Measurements from ENCODE around the gene SPATS2. TPM values are rescaled to one million over a fixed set of nuclear protein-coding genes. Genes with fewer than 3 reads are reported as not detected.
"Not testable (repeated sequence)": the region's sequence is repeated elsewhere in the genome, so short reads cannot be mapped to it uniquely, and the experiment has no call there.

The SPATS2 gene
- total RNA-seq, 1 experiment from 2014 or later: 41.7 TPM

DNA sequence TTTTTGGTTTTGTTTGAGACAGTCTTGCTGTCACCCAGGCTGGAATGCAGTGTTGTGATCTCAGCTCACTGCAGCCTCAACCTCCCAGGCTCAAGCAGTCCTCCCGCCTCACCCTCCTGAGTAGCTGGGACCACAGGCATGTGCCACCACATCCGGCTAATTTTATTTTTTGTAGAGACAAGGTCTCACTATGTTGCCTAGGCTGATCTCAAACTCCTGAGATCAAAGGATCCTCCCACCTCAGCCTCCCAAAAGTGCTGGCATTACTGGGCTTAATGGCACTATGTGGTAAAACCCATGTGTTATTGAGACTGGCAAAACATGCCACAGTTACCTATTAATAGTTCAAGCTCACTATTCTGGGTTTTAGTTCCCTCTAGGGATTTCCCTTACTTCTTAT lies 120.3 kb downstream of the SPATS2 start:
- Histone ChIP-seq H3K9me3 (replicated peaks) (no peaks in the 10 kb centered on the region), H3K4me1 (replicated peaks) (peaks cover 60% of the 10 kb centered on the region), H3K27me3 (replicated peaks) (no peaks in the 10 kb centered on the region), H3K27ac (peak overlapping the region; percentile 83), H3K4me3 (no peak overlapping the region), H3K36me3 (peaks cover 38% of the 10 kb centered on the region)
- peak in 1 of 2 experiments; percentile 90 for DNase-seq (ENCODE audit: low read depth in 1 of 2, low spot score in 2 of 2)

DNA sequence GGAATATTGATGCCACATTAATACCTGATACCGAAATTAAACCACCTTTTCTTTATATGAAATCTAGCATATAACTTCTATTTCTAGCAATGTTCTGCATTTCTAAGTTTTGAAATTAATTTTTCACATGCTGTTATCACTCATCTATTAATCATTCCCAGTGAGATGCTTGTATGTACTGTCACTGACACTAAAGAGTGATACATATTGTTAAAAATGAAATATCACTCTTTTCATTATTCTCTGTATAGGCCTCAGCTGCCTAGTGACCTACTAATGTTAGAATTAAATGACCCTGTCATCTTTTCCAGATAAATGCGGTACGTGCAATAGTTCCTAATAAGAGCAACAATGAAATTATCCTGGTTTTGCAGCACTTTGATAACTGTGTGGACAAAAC lies 121.9 kb downstream of the SPATS2 start:
- Histone ChIP-seq H3K27me3 (replicated peaks) (no peaks in the 10 kb centered on the region), H3K4me3 (no peak overlapping the region), H3K4me1 (replicated peaks) (peaks cover 46% of the 10 kb centered on the region), H3K36me3 (peaks cover 30% of the 10 kb centered on the region), H3K9me3 (replicated peaks) (no peaks in the 10 kb centered on the region), H3K27ac (peak overlapping the region; percentile 83)
- DNase-seq (ENCODE audit: low read depth in 1 of 2, low spot score in 2 of 2): no peak

DNA sequence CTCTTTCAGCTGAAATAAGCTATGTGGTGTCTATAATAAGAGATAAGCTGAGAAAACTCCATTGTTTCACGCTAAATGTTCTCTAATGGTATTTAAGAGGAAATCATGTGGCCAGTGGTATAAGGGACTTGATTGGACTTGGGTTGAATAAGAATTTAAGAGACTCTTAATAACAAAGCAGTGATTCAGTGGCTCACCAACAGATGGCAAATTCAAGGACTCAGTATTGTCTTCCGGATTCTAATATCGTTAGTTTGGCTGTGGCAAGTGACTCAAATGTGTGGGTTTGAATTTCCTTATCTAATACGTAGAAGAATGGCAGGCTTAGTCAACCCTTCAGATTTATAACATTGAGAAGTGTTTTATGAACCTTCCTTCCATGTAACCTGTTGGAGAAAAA lies 122.5 kb downstream of the SPATS2 start:
- Histone ChIP-seq H3K27ac (peak overlapping the region; percentile 83), H3K4me3 (no peak overlapping the region), H3K9me3 (replicated peaks) (no peaks in the 10 kb centered on the region), H3K4me1 (replicated peaks) (peaks cover 46% of the 10 kb centered on the region), H3K27me3 (replicated peaks) (no peaks in the 10 kb centered on the region), H3K36me3 (peaks cover 28% of the 10 kb centered on the region)
- peak; percentile 53 to 79 for DNase-seq (ENCODE audit: low read depth in 1 of 2, low spot score in 2 of 2)

DNA sequence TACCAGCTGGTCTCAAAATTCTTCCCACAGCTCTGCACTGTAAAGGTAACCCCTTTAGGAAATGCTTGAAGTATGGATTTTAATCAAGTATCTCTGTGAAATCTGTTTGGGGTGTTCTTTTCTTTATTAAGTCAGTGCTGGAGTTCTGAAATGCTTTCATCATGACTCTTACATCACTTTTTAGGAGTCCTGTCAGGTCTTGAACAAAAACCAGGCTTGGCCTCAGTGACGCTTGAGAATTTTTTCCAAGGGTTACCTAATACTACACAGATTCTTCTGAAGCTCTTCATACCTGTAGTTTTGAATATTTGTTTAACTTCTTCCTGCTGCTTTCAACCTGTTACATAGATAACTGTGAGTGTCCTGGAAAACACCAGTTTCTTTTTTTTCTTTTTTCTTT lies 124.6 kb downstream of the SPATS2 start:
- H3K4me1 ChIP-seq (replicated peaks): peaks cover 61% of the 10 kb centered on the region
- no peaks in the 10 kb centered on the region for H3K27me3 ChIP-seq (replicated peaks)
- H3K9me3 ChIP-seq (replicated peaks): no peaks in the 10 kb centered on the region
- no peak overlapping the region for H3K4me3 ChIP-seq
- no peak for DNase-seq (ENCODE audit: low read depth in 1 of 2, low spot score in 2 of 2)
- H3K27ac ChIP-seq: no peak overlapping the region
- peaks cover 33% of the 10 kb centered on the region for H3K36me3 ChIP-seq

DNA sequence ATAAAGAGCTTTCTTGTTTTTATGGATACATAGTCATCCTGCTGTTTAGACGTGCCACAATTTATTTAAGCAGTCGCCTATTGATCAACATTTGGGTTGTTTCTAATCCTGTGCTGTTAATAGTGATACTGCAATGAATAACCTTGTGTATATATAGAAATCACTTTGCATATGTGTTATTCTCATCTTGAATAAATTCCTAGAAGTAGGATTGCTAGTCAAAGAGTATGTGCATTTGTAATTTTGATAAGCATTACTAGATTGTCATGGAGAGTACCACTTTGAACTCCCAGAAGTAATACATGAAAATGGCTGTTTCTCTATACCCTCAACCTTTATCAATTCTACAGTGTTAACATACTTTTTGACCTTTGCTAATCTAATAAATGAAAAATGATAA lies 126.6 kb downstream of the SPATS2 start:
- Histone ChIP-seq H3K4me1 (replicated peaks) (peaks cover 50% of the 10 kb centered on the region), H3K27me3 (replicated peaks) (no peaks in the 10 kb centered on the region), H3K27ac (no peak overlapping the region), H3K4me3 (no peak overlapping the region), H3K36me3 (peaks cover 33% of the 10 kb centered on the region), H3K9me3 (replicated peaks) (no peaks in the 10 kb centered on the region)
- no peak for DNase-seq (ENCODE audit: low read depth in 1 of 2, low spot score in 2 of 2)

DNA sequence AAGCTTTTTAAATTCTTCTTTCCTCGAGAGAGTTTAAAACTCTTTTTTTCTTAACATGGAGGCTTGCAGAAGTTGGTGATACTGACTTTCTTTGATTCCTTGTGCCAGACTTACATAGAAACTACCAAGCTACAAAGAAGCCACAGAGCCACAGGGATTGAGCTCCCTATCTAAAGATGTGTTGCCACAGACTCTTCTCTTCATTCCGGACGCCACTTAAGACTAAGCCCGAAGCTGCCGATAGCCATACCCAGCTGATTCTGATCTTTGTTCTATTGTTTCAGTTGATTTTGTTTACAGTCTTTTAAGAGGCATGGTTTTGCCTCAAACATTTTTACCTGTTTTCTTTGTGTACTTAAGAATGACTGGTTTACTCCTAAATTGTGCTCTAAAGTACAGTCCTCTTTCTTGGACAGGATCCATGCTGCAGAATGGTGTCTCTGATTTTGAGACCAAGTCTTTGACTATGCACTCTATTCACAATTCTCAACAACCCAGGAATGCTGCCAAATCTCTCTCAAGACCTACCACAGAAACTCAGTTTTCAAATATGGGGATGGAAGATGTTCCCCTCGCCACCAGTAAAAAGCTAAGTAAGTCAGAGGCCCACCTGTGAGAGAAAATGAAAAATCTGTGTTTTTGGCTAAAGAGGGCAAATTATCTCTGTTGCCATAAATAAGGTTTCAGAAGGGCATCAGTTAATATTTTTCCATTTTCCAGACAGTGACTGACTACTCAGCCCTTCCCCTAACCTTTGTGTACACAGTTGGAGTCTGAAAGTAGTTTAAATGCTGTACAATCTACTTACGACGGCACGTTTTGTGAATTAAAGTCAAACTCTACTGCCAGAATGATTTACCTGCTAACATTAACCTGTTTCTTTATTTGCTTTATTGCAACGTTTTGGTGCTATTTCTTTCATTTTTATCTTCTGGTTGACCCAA lies 129.4 kb downstream of the SPATS2 start:
- H3K4me1 ChIP-seq (replicated peaks): peaks cover 22% of the 10 kb centered on the region
- peak in 1 of 2 experiments; percentile 58 for DNase-seq (ENCODE audit: low read depth in 1 of 2, low spot score in 2 of 2)
- H3K27ac ChIP-seq: no peak overlapping the region
- no peaks in the 10 kb centered on the region for H3K9me3 ChIP-seq (replicated peaks)
- no peak overlapping the region for H3K4me3 ChIP-seq
- H3K36me3 ChIP-seq: peaks cover 33% of the 10 kb centered on the region
- H3K27me3 ChIP-seq (replicated peaks): no peaks in the 10 kb centered on the region

DNA sequence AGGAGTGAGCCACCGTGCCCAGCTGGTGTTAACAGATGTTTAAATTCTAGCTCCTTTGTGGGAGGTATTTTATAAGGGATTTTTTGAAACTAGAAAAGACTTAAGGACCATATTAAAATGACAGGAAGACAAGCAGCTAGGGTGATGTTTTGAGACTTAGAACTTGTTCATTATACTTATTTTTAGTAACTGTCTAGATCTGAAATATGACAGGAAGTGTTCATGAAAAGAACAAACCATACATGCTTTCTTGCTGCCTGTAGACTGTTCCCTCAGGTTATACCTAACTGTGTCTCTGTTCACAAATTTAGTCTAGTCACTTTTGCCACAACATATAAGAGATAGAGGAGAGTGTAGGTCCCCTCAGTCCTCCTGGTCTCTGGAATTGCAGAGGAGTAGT lies 134.6 kb downstream of the SPATS2 start:
- Histone ChIP-seq H3K27ac (peak overlapping the region; percentile 23), H3K4me1 (replicated peaks) (peaks cover 47% of the 10 kb centered on the region), H3K9me3 (replicated peaks) (no peaks in the 10 kb centered on the region; the same call in 1 of the 2 replicates), H3K36me3 (peaks cover 52% of the 10 kb centered on the region), H3K27me3 (replicated peaks) (no peaks in the 10 kb centered on the region), H3K4me3 (no peak overlapping the region)
- DNase-seq (ENCODE audit: low read depth in 1 of 2, low spot score in 2 of 2): no peak

DNA sequence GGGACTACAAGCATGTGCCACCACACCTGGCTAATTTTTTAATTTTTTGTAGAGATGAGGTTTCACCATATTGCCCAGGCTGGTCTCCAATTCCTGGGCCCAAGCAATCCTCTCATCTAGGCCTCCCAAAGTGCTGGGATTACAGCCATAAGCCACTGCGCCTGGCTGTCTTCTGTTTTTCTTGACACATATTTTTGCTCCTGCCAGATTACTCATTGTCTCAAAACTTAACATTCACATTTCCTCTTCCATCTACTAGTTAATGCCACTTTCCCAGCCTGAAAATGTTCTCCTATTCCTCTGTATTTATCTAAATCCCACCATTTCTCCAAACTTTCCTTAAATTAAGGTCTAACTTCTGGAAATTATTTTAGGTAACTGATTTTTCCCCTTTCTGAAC lies 135.3 kb downstream of the SPATS2 start:
- Histone ChIP-seq H3K27ac (peak overlapping the region; percentile 23), H3K27me3 (replicated peaks) (no peaks in the 10 kb centered on the region)
- no peak for DNase-seq (ENCODE audit: low read depth in 1 of 2, low spot score in 2 of 2)

DNA sequence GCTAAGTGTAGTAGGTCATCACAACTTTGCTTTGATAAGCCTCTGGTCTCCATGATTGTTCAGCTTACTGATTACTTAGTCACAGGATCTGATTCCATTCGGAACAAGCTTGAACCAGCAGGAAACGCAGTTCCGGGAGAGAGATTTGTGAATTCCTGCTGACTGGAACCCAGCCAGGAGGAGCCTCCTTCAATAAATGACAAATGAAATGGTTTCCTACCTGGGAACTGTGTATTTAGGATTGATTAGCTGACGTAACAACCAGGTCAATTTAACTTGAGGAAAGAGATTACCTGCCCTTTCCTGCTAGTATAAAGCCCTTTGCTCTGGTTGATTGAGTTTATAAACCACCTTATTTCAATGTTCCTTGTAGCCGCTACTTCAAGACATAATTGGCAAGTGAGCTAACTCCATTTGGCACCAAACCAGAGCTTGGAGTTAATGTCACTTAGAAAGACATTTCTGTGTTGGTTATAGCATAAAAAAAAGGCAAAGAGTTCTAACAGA lies 136.5 kb downstream of the SPATS2 start:
- Histone ChIP-seq H3K9me3 (replicated peaks) (no peaks in the 10 kb centered on the region; the same call in 1 of the 2 replicates), H3K27ac (peak overlapping the region; percentile 31), H3K27me3 (replicated peaks) (no peaks in the 10 kb centered on the region), H3K4me1 (replicated peaks) (peaks cover 55% of the 10 kb centered on the region), H3K36me3 (peaks cover 52% of the 10 kb centered on the region), H3K4me3 (no peak overlapping the region)
- DNase-seq (ENCODE audit: low read depth in 1 of 2, low spot score in 2 of 2): no peak

More for the DNA sequence above, 135.3 kb downstream of the SPATS2 start:
- Histone ChIP-seq H3K9me3 (replicated peaks) (no peaks in the 10 kb centered on the region; the same call in 1 of the 2 replicates), H3K4me3 (no peak overlapping the region), H3K4me1 (replicated peaks) (peaks cover 44% of the 10 kb centered on the region), H3K36me3 (peaks cover 52% of the 10 kb centered on the region)

DNA sequence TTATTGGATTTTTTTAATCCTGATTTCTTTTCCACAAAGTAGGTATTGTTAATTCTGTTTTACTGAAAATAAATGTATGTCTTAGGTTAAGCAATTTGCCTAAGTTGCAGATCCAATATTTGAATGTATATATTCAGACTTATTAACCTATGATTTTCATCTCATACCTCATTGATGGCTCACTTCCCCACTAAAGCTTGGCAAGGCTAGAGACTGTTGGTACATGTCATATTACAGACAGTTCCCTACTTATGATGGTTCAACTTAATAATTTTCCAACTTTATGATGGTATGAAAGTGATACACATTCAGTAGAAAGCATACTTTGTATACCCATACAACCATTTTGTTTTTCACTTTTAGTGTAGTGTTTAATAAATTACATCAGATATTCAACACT lies 138.4 kb downstream of the SPATS2 start:
- no peak for DNase-seq (ENCODE audit: low read depth in 1 of 2, low spot score in 2 of 2)
- H3K9me3 ChIP-seq (replicated peaks): no peaks in the 10 kb centered on the region; the same call in 1 of the 2 replicates
- H3K4me3 ChIP-seq: no peak overlapping the region
- peak overlapping the region; percentile 90 for H3K27ac ChIP-seq
- H3K4me1 ChIP-seq (replicated peaks): peaks cover 56% of the 10 kb centered on the region
- H3K36me3 ChIP-seq: peaks cover 45% of the 10 kb centered on the region
- H3K27me3 ChIP-seq (replicated peaks): no peaks in the 10 kb centered on the region

DNA sequence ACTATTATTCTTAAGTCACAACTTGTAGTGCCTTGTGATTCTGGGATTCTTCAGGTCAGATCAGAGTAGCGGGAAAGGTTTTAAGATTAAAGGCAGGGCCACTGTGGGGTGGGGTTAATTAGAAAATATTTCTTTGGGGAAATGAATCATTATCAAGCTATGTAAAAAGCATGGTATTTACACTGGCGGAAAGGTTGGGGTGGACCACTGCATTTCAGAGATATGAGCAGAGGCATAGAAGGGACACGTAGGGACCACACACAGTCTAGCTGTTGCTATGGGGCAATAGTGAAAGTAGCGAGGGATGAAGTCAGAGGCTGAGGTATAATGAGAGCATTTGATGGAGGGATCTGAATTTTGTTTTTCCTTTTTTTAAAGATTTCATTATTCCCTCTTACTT lies 139.9 kb downstream of the SPATS2 start:
- DNase-seq (ENCODE audit: low read depth in 1 of 2, low spot score in 2 of 2): peak; percentile 95 to 96
- Histone ChIP-seq H3K27ac (peak overlapping the region; percentile 90), H3K27me3 (replicated peaks) (no peaks in the 10 kb centered on the region), H3K4me3 (no peak overlapping the region), H3K4me1 (replicated peaks) (peaks cover 62% of the 10 kb centered on the region), H3K9me3 (replicated peaks) (no peaks in the 10 kb centered on the region; the same call in 1 of the 2 replicates), H3K36me3 (peaks cover 32% of the 10 kb centered on the region)

DNA sequence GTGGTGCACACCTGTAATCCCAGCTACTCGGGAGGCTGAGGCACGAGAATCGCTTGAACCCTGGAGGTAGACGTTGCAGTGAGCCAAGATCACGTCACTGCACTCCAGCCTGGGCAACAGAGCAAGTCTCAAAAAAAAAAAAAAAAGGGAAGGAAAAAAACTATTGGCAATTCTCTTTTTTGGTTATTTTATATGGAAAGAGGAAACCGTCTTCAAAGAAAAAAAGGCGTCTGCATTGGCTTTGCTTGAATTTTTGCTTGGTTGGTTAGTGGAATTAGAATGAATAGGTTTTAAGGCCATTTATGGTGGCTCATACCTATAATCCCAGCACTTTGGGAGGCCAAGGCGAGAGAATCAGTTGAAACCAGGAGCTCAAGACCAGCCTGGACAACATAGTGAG lies 142.4 kb downstream of the SPATS2 start:
- DNase-seq (ENCODE audit: low read depth in 1 of 2, low spot score in 2 of 2); H3K27ac ChIP-seq; H3K4me3 ChIP-seq; H3K9me3 ChIP-seq (replicated peaks); H3K27me3 ChIP-seq (replicated peaks): not testable (repeated sequence)
- peaks cover 19% of the 10 kb centered on the region for H3K36me3 ChIP-seq
- H3K4me1 ChIP-seq (replicated peaks): peaks cover 52% of the 10 kb centered on the region

DNA sequence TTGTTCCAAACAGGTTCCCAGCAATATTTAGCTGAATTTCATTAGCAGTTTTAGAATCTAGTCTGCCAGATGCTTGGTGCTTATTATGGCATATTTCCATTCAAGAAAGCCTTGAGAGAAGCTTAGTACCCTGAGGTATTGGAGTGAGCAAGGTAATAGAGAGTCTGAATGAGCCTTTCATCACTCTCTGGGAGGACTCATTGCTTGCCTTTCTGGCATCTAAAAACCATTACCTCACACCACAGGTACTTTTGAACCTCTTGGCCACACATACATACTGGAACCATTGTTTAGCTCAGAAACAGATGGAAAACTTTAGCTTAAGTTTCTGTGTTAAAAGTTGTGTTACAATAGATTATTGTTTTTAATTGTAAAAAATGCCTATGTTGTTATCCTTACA lies 144.1 kb downstream of the SPATS2 start:
- no peak overlapping the region for H3K4me3 ChIP-seq
- H3K27me3 ChIP-seq (replicated peaks): no peaks in the 10 kb centered on the region
- no peak for DNase-seq (ENCODE audit: low read depth in 1 of 2, low spot score in 2 of 2)
- no peak overlapping the region for H3K27ac ChIP-seq
- no peaks in the 10 kb centered on the region for H3K9me3 ChIP-seq (replicated peaks)
- peaks cover 9% of the 10 kb centered on the region for H3K36me3 ChIP-seq
- H3K4me1 ChIP-seq (replicated peaks): peaks cover 53% of the 10 kb centered on the region

DNA sequence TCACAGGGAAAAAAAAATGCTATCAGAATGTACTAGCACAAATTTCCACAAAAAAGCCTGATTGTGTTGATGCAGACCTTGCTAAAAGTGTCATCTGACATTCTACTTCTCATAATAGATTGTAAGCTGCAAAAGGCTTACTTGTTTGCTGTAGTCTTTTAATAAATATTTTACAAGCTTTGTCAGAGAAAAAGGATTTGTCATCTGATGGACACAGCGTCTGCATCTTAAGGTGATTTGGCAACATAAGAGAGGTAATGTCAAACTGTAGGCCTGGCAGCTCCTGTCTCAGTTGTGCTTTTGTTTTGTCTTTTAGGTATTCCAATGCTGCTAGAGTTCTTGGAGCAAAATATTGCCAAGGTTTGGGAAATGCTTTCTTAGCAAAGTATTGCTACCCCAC lies 145.3 kb downstream of the SPATS2 start:
- H3K27ac ChIP-seq: no peak overlapping the region
- no peak overlapping the region for H3K4me3 ChIP-seq
- peaks cover 8% of the 10 kb centered on the region for H3K36me3 ChIP-seq
- no peak for DNase-seq (ENCODE audit: low read depth in 1 of 2, low spot score in 2 of 2)
- peaks cover 45% of the 10 kb centered on the region for H3K4me1 ChIP-seq (replicated peaks)
- no peaks in the 10 kb centered on the region for H3K9me3 ChIP-seq (replicated peaks)
- H3K27me3 ChIP-seq (replicated peaks): no peaks in the 10 kb centered on the region

All from SJSA1 (cell line).